ENCODE results near the gene LRP1B.

Gene LRP1B

DNA sequence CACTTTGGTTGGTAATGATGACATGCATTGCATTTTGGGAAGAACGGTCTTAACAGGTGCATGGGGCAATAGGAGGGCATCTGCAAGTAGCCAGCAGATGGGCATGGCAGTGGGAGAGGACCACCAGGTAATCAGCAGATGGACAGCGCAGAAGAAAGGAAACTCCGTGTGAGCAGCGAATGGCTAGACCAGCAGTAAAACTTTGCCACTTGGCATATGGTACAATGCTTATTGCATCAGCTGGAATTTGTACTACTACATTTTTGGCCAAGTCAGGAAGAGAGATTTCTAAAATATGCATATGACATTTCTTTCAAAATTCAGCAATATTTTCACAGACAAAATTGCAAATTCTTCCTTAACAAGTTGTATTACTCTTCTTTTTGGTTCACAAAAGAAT is 768.5 kb downstream of the LRP1B start:
- DNase-seq (ENCODE audit: low read depth) = peak; percentile 52
- no peaks in the 10 kb centered on the region for H3K36me3 ChIP-seq (ENCODE audit: control insufficient read depth, insufficient read depth, low read length, severe bottlenecking)
- peaks cover 10% of the 10 kb centered on the region for H3K4me1 ChIP-seq (ENCODE audit: control insufficient read depth, insufficient read depth, low read length)
- no peaks in the 10 kb centered on the region for H3K9me3 ChIP-seq (ENCODE audit: control insufficient read depth, low read length)
- no peak overlapping the region for H3K4me3 ChIP-seq (ENCODE audit: low read length)
- H3K27me3 ChIP-seq (replicated peaks; ENCODE audit: control insufficient read depth, insufficient read depth, low read length) = no peaks in the 10 kb centered on the region
- no peak overlapping the region for H3K9ac ChIP-seq (ENCODE audit: low read length)

DNA sequence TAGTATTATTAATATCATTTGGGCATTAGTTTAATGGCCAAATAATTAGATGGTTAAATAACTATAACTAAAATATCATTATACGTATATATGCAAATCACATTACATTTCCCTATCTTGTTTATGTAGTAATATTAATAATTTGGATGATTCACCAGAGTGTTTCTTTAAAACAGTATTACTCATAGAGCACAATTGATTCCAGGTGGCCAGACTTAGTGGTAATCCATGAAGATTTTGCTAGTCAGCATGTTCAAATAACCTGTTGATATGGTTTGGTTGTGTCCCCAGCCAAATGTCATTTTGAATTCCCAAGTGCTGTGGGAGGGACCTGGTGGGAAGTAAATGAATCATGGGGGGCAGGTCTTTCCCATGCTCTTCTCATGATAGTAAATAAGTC is 782.3 kb downstream of the LRP1B start:
- Histone ChIP-seq H3K4me3 (ENCODE audit: low read length) (no peak overlapping the region), H3K9ac (ENCODE audit: low read length) (no peak overlapping the region), H3K27me3 (replicated peaks; ENCODE audit: control insufficient read depth, insufficient read depth, low read length) (no peaks in the 10 kb centered on the region)

DNA sequence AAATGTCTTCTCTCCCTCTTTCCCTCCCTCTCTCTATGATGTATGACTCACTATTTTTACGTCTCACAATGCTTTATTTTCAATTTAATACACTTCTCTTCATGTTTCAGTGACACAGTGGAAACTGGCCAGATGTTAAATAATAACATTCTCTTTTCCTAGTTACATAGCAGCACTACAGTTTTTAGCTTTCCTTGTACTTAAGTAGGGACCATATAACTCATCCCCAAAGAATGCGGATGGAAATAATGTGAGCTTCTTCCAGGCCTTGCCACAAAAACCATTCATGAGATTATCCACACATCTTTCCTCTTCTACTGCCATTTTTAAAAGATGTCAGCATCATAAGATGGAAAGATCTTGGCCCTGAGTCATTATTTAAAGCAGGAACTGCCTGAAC is 789.4 kb downstream of the LRP1B start:
- Histone ChIP-seq H3K4me3 (ENCODE audit: low read length) (no peak overlapping the region), H3K9me3 (ENCODE audit: control insufficient read depth, low read length) (no peaks in the 10 kb centered on the region), H3K9ac (ENCODE audit: low read length) (no peak overlapping the region), H3K36me3 (ENCODE audit: control insufficient read depth, insufficient read depth, low read length, severe bottlenecking) (no peaks in the 10 kb centered on the region), H3K4me1 (ENCODE audit: control insufficient read depth, insufficient read depth, low read length) (no peaks in the 10 kb centered on the region), H3K27me3 (replicated peaks; ENCODE audit: control insufficient read depth, insufficient read depth, low read length) (no peaks in the 10 kb centered on the region)
- DNase-seq (ENCODE audit: low read depth) = peak; percentile 80

More for the DNA sequence above, 782.3 kb downstream of the LRP1B start:
- no peaks in the 10 kb centered on the region for H3K36me3 ChIP-seq (ENCODE audit: control insufficient read depth, insufficient read depth, low read length, severe bottlenecking)
- no peaks in the 10 kb centered on the region for H3K9me3 ChIP-seq (ENCODE audit: control insufficient read depth, low read length)
- no peaks in the 10 kb centered on the region for H3K4me1 ChIP-seq (ENCODE audit: control insufficient read depth, insufficient read depth, low read length)
- peak; percentile 41 for DNase-seq (ENCODE audit: low read depth)

GRCh38 chr2:141331127-141331526 is 799.7 kb downstream of the LRP1B start:
- Histone ChIP-seq H3K27me3 (replicated peaks; ENCODE audit: control insufficient read depth, insufficient read depth, low read length) (no peaks in the 10 kb centered on the region), H3K9ac (ENCODE audit: low read length) (peak overlapping the region; percentile 29), H3K4me3 (ENCODE audit: low read length) (peak overlapping the region; percentile 29), H3K36me3 (ENCODE audit: control insufficient read depth, insufficient read depth, low read length, severe bottlenecking) (no peaks in the 10 kb centered on the region), H3K4me1 (ENCODE audit: control insufficient read depth, insufficient read depth, low read length) (peaks cover 23% of the 10 kb centered on the region), H3K9me3 (ENCODE audit: control insufficient read depth, low read length) (no peaks in the 10 kb centered on the region)
- DNase-seq (ENCODE audit: low read depth) = peak; percentile 66

- no peak overlapping the region for H3K4me3 ChIP-seq (ENCODE audit: low read length)
- H3K4me1 ChIP-seq (ENCODE audit: control insufficient read depth, insufficient read depth, low read length) = peaks cover 23% of the 10 kb centered on the region
- H3K36me3 ChIP-seq (ENCODE audit: control insufficient read depth, insufficient read depth, low read length, severe bottlenecking) = no peaks in the 10 kb centered on the region
- no peaks in the 10 kb centered on the region for H3K9me3 ChIP-seq (ENCODE audit: control insufficient read depth, low read length)
- no peaks in the 10 kb centered on the region for H3K27me3 ChIP-seq (replicated peaks; ENCODE audit: control insufficient read depth, insufficient read depth, low read length)
- peak; percentile 75 for DNase-seq (ENCODE audit: low read depth)
- H3K9ac ChIP-seq (ENCODE audit: low read length) = no peak overlapping the region
Observed at GRCh38 chr2:141329964-141330363, 800.9 kb downstream of the LRP1B start.

GRCh38 chr2:141323571-141323970 is 807.2 kb downstream of the LRP1B start:
- H3K4me3 ChIP-seq (ENCODE audit: low read length) = no peak overlapping the region
- no peaks in the 10 kb centered on the region for H3K9me3 ChIP-seq (ENCODE audit: control insufficient read depth, low read length)
- no peaks in the 10 kb centered on the region for H3K4me1 ChIP-seq (ENCODE audit: control insufficient read depth, insufficient read depth, low read length)
- no peaks in the 10 kb centered on the region for H3K27me3 ChIP-seq (replicated peaks; ENCODE audit: control insufficient read depth, insufficient read depth, low read length)
- no peaks in the 10 kb centered on the region for H3K36me3 ChIP-seq (ENCODE audit: control insufficient read depth, insufficient read depth, low read length, severe bottlenecking)
- H3K9ac ChIP-seq (ENCODE audit: low read length) = no peak overlapping the region
- no peak for DNase-seq (ENCODE audit: low read depth)

DNA sequence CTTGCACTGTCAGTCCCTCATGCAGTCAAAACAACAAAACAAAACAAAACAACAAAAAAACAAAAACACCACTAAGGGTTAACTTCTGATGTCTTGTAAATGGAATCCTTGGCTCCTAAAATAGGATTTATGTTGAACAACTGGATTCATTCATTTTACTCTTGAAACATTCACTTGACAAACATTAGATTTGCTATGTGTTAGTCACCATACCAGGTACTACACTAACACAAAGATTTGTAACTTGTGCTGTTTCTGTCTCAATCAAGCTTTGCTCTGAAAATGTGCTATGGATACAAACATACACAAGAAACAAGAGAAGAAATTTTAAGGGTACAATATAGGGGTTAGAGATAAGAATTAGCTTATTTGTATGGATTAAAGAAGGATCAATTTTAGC is 812.8 kb downstream of the LRP1B start:
- H3K4me1 ChIP-seq (ENCODE audit: control insufficient read depth, insufficient read depth, low read length) = no peaks in the 10 kb centered on the region
- no peaks in the 10 kb centered on the region for H3K27me3 ChIP-seq (replicated peaks; ENCODE audit: control insufficient read depth, insufficient read depth, low read length)
- H3K9ac ChIP-seq (ENCODE audit: low read length) = no peak overlapping the region
- H3K9me3 ChIP-seq (ENCODE audit: control insufficient read depth, low read length) = no peaks in the 10 kb centered on the region
- H3K4me3 ChIP-seq (ENCODE audit: low read length) = no peak overlapping the region
- DNase-seq (ENCODE audit: low read depth) = peak; percentile 57
- H3K36me3 ChIP-seq (ENCODE audit: control insufficient read depth, insufficient read depth, low read length, severe bottlenecking) = no peaks in the 10 kb centered on the region

GRCh38 chr2:141316606-141317005 is 814.2 kb downstream of the LRP1B start:
- Histone ChIP-seq H3K9me3 (ENCODE audit: control insufficient read depth, low read length) (no peaks in the 10 kb centered on the region), H3K4me3 (ENCODE audit: low read length) (no peak overlapping the region), H3K27me3 (replicated peaks; ENCODE audit: control insufficient read depth, insufficient read depth, low read length) (no peaks in the 10 kb centered on the region), H3K9ac (ENCODE audit: low read length) (no peak overlapping the region), H3K36me3 (ENCODE audit: control insufficient read depth, insufficient read depth, low read length, severe bottlenecking) (no peaks in the 10 kb centered on the region), H3K4me1 (ENCODE audit: control insufficient read depth, insufficient read depth, low read length) (no peaks in the 10 kb centered on the region)
- no peak for DNase-seq (ENCODE audit: low read depth)

GRCh38 chr2:141316103-141316502 is 814.7 kb downstream of the LRP1B start:
- no peaks in the 10 kb centered on the region for H3K27me3 ChIP-seq (replicated peaks; ENCODE audit: control insufficient read depth, insufficient read depth, low read length)
- no peak overlapping the region for H3K9ac ChIP-seq (ENCODE audit: low read length)
- no peaks in the 10 kb centered on the region for H3K4me1 ChIP-seq (ENCODE audit: control insufficient read depth, insufficient read depth, low read length)
- H3K4me3 ChIP-seq (ENCODE audit: low read length) = no peak overlapping the region
- DNase-seq (ENCODE audit: low read depth) = no peak
- H3K36me3 ChIP-seq (ENCODE audit: control insufficient read depth, insufficient read depth, low read length, severe bottlenecking) = no peaks in the 10 kb centered on the region
- H3K9me3 ChIP-seq (ENCODE audit: control insufficient read depth, low read length) = no peaks in the 10 kb centered on the region

DNA sequence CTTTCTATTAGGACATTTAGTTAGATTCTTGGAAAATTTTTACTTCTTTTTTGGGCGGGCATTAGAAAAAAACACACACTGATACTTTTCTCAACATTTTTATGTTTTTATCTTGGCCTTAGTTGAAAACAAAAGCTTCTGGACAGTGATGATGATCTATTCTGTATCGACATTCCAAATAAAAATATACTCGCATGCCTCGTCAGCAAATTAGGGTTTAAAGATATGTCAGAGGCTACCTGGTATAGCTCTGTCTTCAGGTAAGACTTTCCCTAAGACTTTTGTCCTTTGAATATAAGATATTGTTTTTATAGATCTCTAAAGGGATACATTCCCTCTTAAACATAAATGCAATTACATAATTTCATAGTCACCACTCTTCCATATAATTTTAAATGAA is 816.8 kb downstream of the LRP1B start:
- no peaks in the 10 kb centered on the region for H3K9me3 ChIP-seq (ENCODE audit: control insufficient read depth, low read length)
- no peaks in the 10 kb centered on the region for H3K4me1 ChIP-seq (ENCODE audit: control insufficient read depth, insufficient read depth, low read length)
- no peak for DNase-seq (ENCODE audit: low read depth)
- H3K4me3 ChIP-seq (ENCODE audit: low read length) = no peak overlapping the region
- no peaks in the 10 kb centered on the region for H3K36me3 ChIP-seq (ENCODE audit: control insufficient read depth, insufficient read depth, low read length, severe bottlenecking)
- H3K9ac ChIP-seq (ENCODE audit: low read length) = no peak overlapping the region
- H3K27me3 ChIP-seq (replicated peaks; ENCODE audit: control insufficient read depth, insufficient read depth, low read length) = no peaks in the 10 kb centered on the region

DNA sequence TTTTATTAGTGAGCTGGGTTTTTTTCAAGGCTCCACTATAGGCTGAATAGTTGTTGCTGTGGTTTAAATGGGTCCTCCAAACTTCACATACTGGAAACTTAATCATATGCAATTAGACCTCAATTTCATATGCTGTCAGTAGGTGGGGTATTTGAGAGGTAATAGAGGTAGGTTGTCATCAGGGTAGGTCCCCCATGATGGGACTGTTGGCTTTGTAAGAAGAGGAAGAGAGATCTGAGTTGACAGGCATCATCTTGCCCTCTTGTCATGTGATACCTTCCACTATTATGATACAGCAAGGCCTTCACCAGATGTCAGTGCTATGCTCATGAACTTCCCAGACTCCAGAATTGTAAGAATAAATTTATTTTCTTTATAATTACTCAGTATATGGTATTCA is 819.4 kb downstream of the LRP1B start:
- Histone ChIP-seq H3K36me3 (ENCODE audit: control insufficient read depth, insufficient read depth, low read length, severe bottlenecking) (no peaks in the 10 kb centered on the region), H3K9me3 (ENCODE audit: control insufficient read depth, low read length) (no peaks in the 10 kb centered on the region), H3K9ac (ENCODE audit: low read length) (no peak overlapping the region), H3K4me1 (ENCODE audit: control insufficient read depth, insufficient read depth, low read length) (no peaks in the 10 kb centered on the region), H3K4me3 (ENCODE audit: low read length) (no peak overlapping the region), H3K27me3 (replicated peaks; ENCODE audit: control insufficient read depth, insufficient read depth, low read length) (no peaks in the 10 kb centered on the region)
- no peak for DNase-seq (ENCODE audit: low read depth)

- Histone ChIP-seq H3K27me3 (replicated peaks; ENCODE audit: control insufficient read depth, insufficient read depth, low read length) (no peaks in the 10 kb centered on the region), H3K4me1 (ENCODE audit: control insufficient read depth, insufficient read depth, low read length) (no peaks in the 10 kb centered on the region), H3K4me3 (ENCODE audit: low read length) (no peak overlapping the region), H3K9ac (ENCODE audit: low read length) (no peak overlapping the region), H3K36me3 (ENCODE audit: control insufficient read depth, insufficient read depth, low read length, severe bottlenecking) (no peaks in the 10 kb centered on the region), H3K9me3 (ENCODE audit: control insufficient read depth, low read length) (peaks cover 3% of the 10 kb centered on the region)
- DNase-seq (ENCODE audit: low read depth) = no peak
Observed at GRCh38 chr2:141306368-141306767, 824.4 kb downstream of the LRP1B start.
